GM21737 (cell line): ENCODE measurements around the gene LTBP1.

Experiments used
- ATAC-seq: cut with Tn5 transposase; IDR thresholded peaks from one replicate; pipeline ENCODE4 v1.9.1; 2021; ENCODE audit warnings: mild to moderate bottlenecking, moderate library complexity; ENCODE audit not compliant: unreplicated experiment

The LTBP1 gene

GRCh38 chr2:33005057-33005456 is 58.3 kb downstream of the LTBP1 start:
- ATAC-seq = no peak

- no peak for ATAC-seq
Measured at GRCh38 chr2:33008716-33009115, 62.0 kb downstream of the LTBP1 start.

GRCh38 chr2:33009249-33009648 is 62.5 kb downstream of the LTBP1 start:
- ATAC-seq = no peak

- no peak for ATAC-seq
Measured at GRCh38 chr2:33011373-33011772, 64.6 kb downstream of the LTBP1 start.

- ATAC-seq = no peak
Measured at GRCh38 chr2:33011941-33012340, 65.2 kb downstream of the LTBP1 start.

- no peak for ATAC-seq
Measured at GRCh38 chr2:33013684-33014110, 66.9 kb downstream of the LTBP1 start.

GRCh38 chr2:33014268-33014667 is 67.5 kb downstream of the LTBP1 start:
- no peak for ATAC-seq

- ATAC-seq = no peak
Measured at GRCh38 chr2:33015421-33016142, 68.8 kb downstream of the LTBP1 start.

- no peak for ATAC-seq
Measured at GRCh38 chr2:33018271-33018670, 71.5 kb downstream of the LTBP1 start.

GRCh38 chr2:33019796-33020195 is 73.0 kb downstream of the LTBP1 start:
- no peak for ATAC-seq

- ATAC-seq = no peak
Measured at GRCh38 chr2:33020883-33021282, 74.1 kb downstream of the LTBP1 start.

- ATAC-seq = no peak
Measured at GRCh38 chr2:33021542-33022227, 74.9 kb downstream of the LTBP1 start.

GRCh38 chr2:33022395-33022985 is 75.7 kb downstream of the LTBP1 start:
- ATAC-seq = no peak

GRCh38 chr2:33022989-33023727 is 76.4 kb downstream of the LTBP1 start:
- ATAC-seq = no peak

- ATAC-seq = no peak
Measured at GRCh38 chr2:33023728-33024500, 77.2 kb downstream of the LTBP1 start.

- no peak for ATAC-seq
Measured at GRCh38 chr2:33024758-33025157, 78.0 kb downstream of the LTBP1 start.

- no peak for ATAC-seq
Measured at GRCh38 chr2:33029459-33029858, 82.7 kb downstream of the LTBP1 start.

- ATAC-seq = no peak
Measured at GRCh38 chr2:33029926-33030325, 83.2 kb downstream of the LTBP1 start.

GRCh38 chr2:33030326-33030725 is 83.6 kb downstream of the LTBP1 start:
- no peak for ATAC-seq

- ATAC-seq = no peak
Measured at GRCh38 chr2:33032245-33032644, 85.5 kb downstream of the LTBP1 start.

- ATAC-seq = no peak
Measured at GRCh38 chr2:33033606-33034081, 86.9 kb downstream of the LTBP1 start.
